Measurements from ENCODE around the gene WNT4. TPM values are rescaled to one million over a fixed set of nuclear protein-coding genes. Genes with fewer than 3 reads are reported as not detected.
A peak's percentile ranks its signal among the peaks of the same experiment; 100 is the strongest.

Gene WNT4
- total and polyA plus RNA-seq, 7 donors: 0.14 to 1.2 (median 0.36) TPM

DNA sequence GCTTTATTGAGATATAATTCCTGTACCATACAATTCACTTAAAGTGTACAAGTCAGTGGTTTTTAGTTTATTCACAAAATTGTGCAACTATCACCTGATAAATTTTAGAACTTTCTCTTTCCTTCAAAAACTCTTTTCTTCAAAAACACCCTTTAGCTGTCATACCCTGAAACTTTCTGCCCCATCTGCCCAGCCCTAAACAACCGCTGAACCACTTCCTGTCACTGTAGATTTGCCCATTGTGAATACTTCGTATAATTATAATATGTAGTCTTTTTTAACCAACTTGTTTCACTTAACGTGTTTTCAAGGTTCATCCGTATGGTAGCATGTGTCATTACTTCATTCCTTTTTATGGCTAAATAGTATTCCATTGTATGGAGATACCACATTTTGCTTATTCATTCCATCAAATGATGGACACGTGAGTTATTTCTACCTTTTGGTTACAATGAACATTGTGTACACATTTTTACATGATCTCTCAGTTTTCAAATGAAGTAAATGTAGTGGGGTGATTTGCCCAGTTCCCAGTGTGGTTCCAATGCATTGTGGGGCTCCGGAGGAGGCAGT, 37.9 kb downstream of the WNT4 start:
- intact Hi-C loops (cut with DNase I): loop anchor here (5.0 to 10.0 kb wide), 2 partner anchors 170 to 312 kb away; no protein-coding TSS in a partner anchor
- H3K27ac ChIP-seq: no peak overlapping the region
- H3K36me3 ChIP-seq: peaks cover 0 to 9% (median 0%) of the 10 kb centered on the region in 4 donors
- H3K4me1 ChIP-seq: peaks cover 0 to 81% (median 48%) of the 10 kb centered on the region in 4 donors
- WGBS, 2 donors: 75 to 93% methylated on average over 6 of the region's 6 CpGs
- TF ChIP-seq EP300 (IDR thresholded peaks at IDR 0.05) (no peak), POLR2A (IDR thresholded peaks at IDR 0.05) (no peak), POLR2AphosphoS5 (IDR thresholded peaks at IDR 0.05) (no peak)
- TF ChIP-seq, protein P1, sequence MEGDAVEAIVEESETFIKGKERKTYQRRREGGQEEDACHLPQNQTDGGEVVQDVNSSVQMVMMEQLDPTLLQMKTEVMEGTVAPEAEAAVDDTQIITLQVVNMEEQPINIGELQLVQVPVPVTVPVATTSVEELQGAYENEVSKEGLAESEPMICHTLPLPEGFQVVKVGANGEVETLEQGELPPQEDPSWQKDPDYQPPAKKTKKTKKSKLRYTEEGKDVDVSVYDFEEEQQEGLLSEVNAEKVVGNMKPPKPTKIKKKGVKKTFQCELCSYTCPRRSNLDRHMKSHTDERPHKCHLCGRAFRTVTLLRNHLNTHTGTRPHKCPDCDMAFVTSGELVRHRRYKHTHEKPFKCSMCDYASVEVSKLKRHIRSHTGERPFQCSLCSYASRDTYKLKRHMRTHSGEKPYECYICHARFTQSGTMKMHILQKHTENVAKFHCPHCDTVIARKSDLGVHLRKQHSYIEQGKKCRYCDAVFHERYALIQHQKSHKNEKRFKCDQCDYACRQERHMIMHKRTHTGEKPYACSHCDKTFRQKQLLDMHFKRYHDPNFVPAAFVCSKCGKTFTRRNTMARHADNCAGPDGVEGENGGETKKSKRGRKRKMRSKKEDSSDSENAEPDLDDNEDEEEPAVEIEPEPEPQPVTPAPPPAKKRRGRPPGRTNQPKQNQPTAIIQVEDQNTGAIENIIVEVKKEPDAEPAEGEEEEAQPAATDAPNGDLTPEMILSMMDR (IDR thresholded peaks at IDR 0.05): no peak
- H3K27me3 ChIP-seq: no peaks in the 10 kb centered on the region
- H3K4me3 ChIP-seq: no peak overlapping the region
- DNase-seq: no peak
- H3K9me3 ChIP-seq: no peaks in the 10 kb centered on the region

DNA sequence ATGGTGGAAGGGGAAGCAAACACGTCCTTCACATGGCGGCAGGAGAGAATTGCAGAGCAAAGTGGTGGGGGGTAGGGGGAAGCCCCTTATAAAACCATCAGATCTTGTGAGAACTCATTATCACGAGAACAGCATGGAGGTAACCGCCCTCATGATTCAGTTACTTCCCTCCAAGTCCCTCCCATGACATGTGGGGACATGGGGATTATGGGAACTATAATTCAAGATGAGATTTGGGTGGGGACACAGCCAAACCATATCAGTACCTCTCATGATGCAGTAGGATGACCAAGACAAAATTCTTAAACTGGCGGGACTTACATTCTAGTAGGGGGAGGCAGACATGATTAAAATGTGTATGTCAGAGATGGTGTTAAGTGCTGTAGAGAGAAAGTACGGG, 38.8 kb downstream of the WNT4 start:
- intact Hi-C loops (cut with DNase I): loop anchor here (10.0 kb wide), 1 partner anchor 171 kb away; no protein-coding TSS in a partner anchor
- Histone ChIP-seq H3K4me1 (peaks cover 0 to 75% (median 42%) of the 10 kb centered on the region in 4 donors), H3K27me3 (no peaks in the 10 kb centered on the region), H3K4me3 (no peak overlapping the region), H3K9me3 (no peaks in the 10 kb centered on the region), H3K36me3 (peaks cover 0 to 13% (median 0%) of the 10 kb centered on the region in 4 donors), H3K27ac (no peak overlapping the region)
- TF ChIP-seq, protein P1 (IDR thresholded peaks at IDR 0.05): no peak
- TF ChIP-seq POLR2AphosphoS5 (IDR thresholded peaks at IDR 0.05): no peak
- TF ChIP-seq POLR2A (IDR thresholded peaks at IDR 0.05): no peak
- TF ChIP-seq EP300 (IDR thresholded peaks at IDR 0.05): no peak
- no peak for DNase-seq
- WGBS, 2 donors: 80 to 88% methylated on average over 6 of the region's 6 CpGs

DNA sequence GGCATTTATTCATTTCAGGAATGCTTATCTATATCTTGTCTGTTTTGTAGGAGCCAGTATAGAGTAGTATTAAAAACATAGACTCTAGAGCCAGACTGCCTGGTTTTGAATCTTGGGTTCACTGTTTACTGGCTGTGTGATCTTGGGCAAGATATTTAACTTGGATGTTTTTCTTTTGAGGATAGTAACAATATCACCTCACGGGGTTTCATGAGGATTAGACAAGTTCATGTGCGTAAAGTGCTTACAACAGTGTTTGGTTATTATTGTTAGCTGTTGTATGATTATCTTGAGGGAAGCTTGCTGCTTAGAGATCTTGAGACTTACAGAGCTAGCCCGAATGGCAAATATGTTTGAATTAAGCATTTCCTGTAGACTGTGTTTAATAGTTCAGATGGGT, 40.2 kb downstream of the WNT4 start:
- peaks cover 0 to 62% (median 28%) of the 10 kb centered on the region in 4 donors for H3K4me1 ChIP-seq

DNA sequence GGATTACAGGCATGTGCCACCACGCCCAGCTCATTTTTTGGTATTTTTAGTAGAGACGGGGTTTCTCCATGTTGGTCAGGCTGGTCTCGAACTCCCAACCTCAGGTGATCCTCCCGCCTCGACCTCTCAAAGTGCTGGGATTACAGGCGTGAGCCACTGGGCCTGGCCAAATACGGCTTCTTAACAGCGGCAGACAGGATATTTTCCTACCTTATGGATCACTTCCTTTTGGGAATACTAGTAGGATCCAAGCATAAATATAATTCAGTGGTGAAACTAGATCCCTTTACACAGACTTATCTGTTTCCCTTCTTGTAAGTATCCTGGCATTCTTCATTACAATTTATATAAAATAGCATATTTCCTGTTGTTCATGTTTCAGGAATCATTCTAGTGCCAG, 40.9 kb downstream of the WNT4 start:
- TF ChIP-seq POLR2AphosphoS5 (IDR thresholded peaks at IDR 0.05) (no peak), POLR2A (IDR thresholded peaks at IDR 0.05) (no peak), EP300 (IDR thresholded peaks at IDR 0.05) (no peak)
- TF ChIP-seq, protein P1 (IDR thresholded peaks at IDR 0.05): no peak
- no peaks in the 10 kb centered on the region for H3K9me3 ChIP-seq
- H3K4me1 ChIP-seq: peaks cover 0 to 54% (median 22%) of the 10 kb centered on the region in 4 donors
- no peak overlapping the region for H3K4me3 ChIP-seq
- 92 to 93% methylated on average over 8 of the region's 8 CpGs for WGBS, 2 donors
- H3K27ac ChIP-seq: peak overlapping the region in 1 of 4 donors; percentile 6
- intact Hi-C loops (cut with DNase I): loop anchor here (10.0 kb wide), 1 partner anchor 173 kb away; no protein-coding TSS in a partner anchor
- DNase-seq: no peak
- peaks cover 0 to 32% (median 12%) of the 10 kb centered on the region in 4 donors for H3K36me3 ChIP-seq
- no peaks in the 10 kb centered on the region for H3K27me3 ChIP-seq

More for the DNA sequence above, 40.2 kb downstream of the WNT4 start:
- no peak for TF ChIP-seq POLR2AphosphoS5 (IDR thresholded peaks at IDR 0.05)
- no peak for TF ChIP-seq POLR2A (IDR thresholded peaks at IDR 0.05)
- TF ChIP-seq EP300 (IDR thresholded peaks at IDR 0.05): no peak
- TF ChIP-seq, protein P1 (IDR thresholded peaks at IDR 0.05): no peak
- peak overlapping the region in 1 of 4 donors; percentile 6 for H3K27ac ChIP-seq
- intact Hi-C loops (cut with DNase I): loop anchor here (10.0 kb wide), 1 partner anchor 172 kb away; no protein-coding TSS in a partner anchor
- peaks cover 0 to 25% (median 6%) of the 10 kb centered on the region in 4 donors for H3K36me3 ChIP-seq
- no peak overlapping the region for H3K4me3 ChIP-seq
- no peaks in the 10 kb centered on the region for H3K27me3 ChIP-seq
- H3K9me3 ChIP-seq: no peaks in the 10 kb centered on the region
- DNase-seq: no peak
- 81 to 86% methylated on average over 3 of the region's 3 CpGs for WGBS, 2 donors
